Esophagus squamous epithelium (tissue), 5 donors: ENCODE data around the gene SEPTIN3. TPM values are rescaled to one million over a fixed set of nuclear protein-coding genes. Genes with fewer than 3 reads are reported as not detected.

ENCODE experiments used
- DNase-seq: peaks from one replicate; lab custom pipeline; 2025; lab: John Stamatoyannopoulos, UW
- H3K27ac ChIP-seq, 4 donors: fragments of 200-600 bp; sonication (generic); one replicate each; pipeline ENCODE4 v1.5.1; 2016 to 2019; ENCODE audit warnings: mild to moderate bottlenecking in 1 of 4
- H3K27me3 ChIP-seq, 4 donors: fragments of 200-600 bp; sonication (generic); 1 replicate in 3 of 4; 2 replicates in 1 of 4; pipeline versions ENCODE4 v1.5.1 to v1.6.0; 2017 to 2021; ENCODE audit warnings: antibody characterized with exemption in 1 of 4
- H3K36me3 ChIP-seq, 3 donors: fragments of 200-600 bp; sonication (generic); one replicate each; pipeline ENCODE4 v1.5.1; 2016 to 2019
- H3K4me1 ChIP-seq, 3 donors: fragments of 200-600 bp; sonication (generic); one replicate each; pipeline ENCODE4 v1.5.1; 2017 to 2019
- H3K4me3 ChIP-seq, 4 donors: fragments of 200-600 bp; sonication (generic); 1 replicate in 3 of 4; 2 replicates in 1 of 4; pipeline ENCODE4 v1.5.1; 2016 to 2019; ENCODE audit warnings: mild to moderate bottlenecking in 2 of 4, moderate library complexity in 1 of 4
- H3K9me3 ChIP-seq, 3 donors: fragments of 200-600 bp; sonication (generic); one replicate each; pipeline ENCODE4 v1.5.1; 2016 to 2019
- POLR2A ChIP-seq, 4 donors: fragments of 450-650 bp; IDR thresholded peaks; one replicate each; pipeline ENCODE4 v1.6.1; 2017; ENCODE audit warnings: antibody characterized with exemption in 4 of 4, mild to moderate bottlenecking in 4 of 4, moderate library complexity in 3 of 4
- WGBS, 2 donors: methylation state at CpG; one replicate each; pipeline ENCODE4 v1.1.5; 2018; 5-methylcytosine and 5-hydroxymethylcytosine counted together
- intact Hi-C: fragments of 100-400 bp; cut with DNase I; formaldehyde crosslinking; loops from one replicate; pipeline ENCODE4 v1.15.0; 2022
- total RNA-seq, 4 donors: library from RNA; depleted of rRNA; stranded (reverse); fragments of >200 nt; gene quantifications; one replicate each; pipeline ENCODE4 v1.1.0, GENCODE V29; 2016
- TF ChIP-seq, protein P1 (sequence below), 6 experiments: fragments of 450-650 bp in 4 of 6; fragments of 200-600 bp in 2 of 6; sonication (generic) in 2 of 6; IDR thresholded peaks; one replicate each; pipeline ENCODE4 v1.5.1; 2016 to 2019; ENCODE audit warnings: antibody characterized with exemption in 6 of 6, mild to moderate bottlenecking in 4 of 6, moderate library complexity in 4 of 6
- donor health status: DM: yes; HTN: yes; CAD: no.

SEPTIN3 gene
- total RNA-seq, 4 donors from 2014 or later = 0.04 to 1.1 (median 0.34) TPM

DNA sequence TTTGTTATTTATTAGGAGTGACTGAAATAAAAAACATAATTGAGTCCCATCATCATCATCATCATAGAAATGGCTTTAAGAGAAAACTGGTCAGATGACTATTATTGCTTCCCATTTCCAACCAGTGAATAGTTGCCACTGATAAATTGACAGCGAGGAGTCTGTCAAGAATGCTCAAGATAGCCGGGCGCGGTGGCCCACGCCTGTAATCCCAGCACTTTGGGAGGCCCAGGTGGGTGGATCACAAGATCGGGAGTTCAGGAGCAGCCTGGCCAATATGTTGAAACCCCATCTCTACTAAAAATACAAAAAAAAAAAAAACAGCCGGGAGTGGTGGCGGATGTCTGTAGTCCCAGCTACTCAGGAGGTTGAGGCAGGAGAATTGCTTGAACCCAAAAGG is 31.2 kb downstream of the SEPTIN3 start:
- WGBS, 2 donors = 90 to 96% methylated on average over 8 of the region's 8 CpGs
- no peak for DNase-seq
- H3K9me3 ChIP-seq = no peaks in the 10 kb centered on the region
- TF ChIP-seq, protein P1, sequence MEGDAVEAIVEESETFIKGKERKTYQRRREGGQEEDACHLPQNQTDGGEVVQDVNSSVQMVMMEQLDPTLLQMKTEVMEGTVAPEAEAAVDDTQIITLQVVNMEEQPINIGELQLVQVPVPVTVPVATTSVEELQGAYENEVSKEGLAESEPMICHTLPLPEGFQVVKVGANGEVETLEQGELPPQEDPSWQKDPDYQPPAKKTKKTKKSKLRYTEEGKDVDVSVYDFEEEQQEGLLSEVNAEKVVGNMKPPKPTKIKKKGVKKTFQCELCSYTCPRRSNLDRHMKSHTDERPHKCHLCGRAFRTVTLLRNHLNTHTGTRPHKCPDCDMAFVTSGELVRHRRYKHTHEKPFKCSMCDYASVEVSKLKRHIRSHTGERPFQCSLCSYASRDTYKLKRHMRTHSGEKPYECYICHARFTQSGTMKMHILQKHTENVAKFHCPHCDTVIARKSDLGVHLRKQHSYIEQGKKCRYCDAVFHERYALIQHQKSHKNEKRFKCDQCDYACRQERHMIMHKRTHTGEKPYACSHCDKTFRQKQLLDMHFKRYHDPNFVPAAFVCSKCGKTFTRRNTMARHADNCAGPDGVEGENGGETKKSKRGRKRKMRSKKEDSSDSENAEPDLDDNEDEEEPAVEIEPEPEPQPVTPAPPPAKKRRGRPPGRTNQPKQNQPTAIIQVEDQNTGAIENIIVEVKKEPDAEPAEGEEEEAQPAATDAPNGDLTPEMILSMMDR (IDR thresholded peaks at IDR 0.05) = no peak
- H3K4me3 ChIP-seq = no peak overlapping the region
- H3K27ac ChIP-seq = no peak overlapping the region
- no peaks in the 10 kb centered on the region for H3K36me3 ChIP-seq
- H3K4me1 ChIP-seq = peaks cover 3 to 18% (median 13%) of the 10 kb centered on the region in 3 donors
- intact Hi-C loops = no loop called here
- peaks cover 0 to 8% (median 0%) of the 10 kb centered on the region in 4 donors for H3K27me3 ChIP-seq

GRCh38 chr22:42001121-42001520 is 31.9 kb downstream of the SEPTIN3 start:
- peaks cover 0 to 8% (median 0%) of the 10 kb centered on the region in 4 donors for H3K27me3 ChIP-seq
- H3K4me3 ChIP-seq = no peak overlapping the region
- no peak overlapping the region for H3K27ac ChIP-seq
- 50 to 75% methylated on average over 3 to 8 of the region's 8 CpGs for WGBS, 2 donors
- peaks cover 3 to 18% (median 13%) of the 10 kb centered on the region in 3 donors for H3K4me1 ChIP-seq
- intact Hi-C loops = no loop called here
- no peaks in the 10 kb centered on the region for H3K9me3 ChIP-seq
- no peak for DNase-seq
- H3K36me3 ChIP-seq = no peaks in the 10 kb centered on the region
- TF ChIP-seq, protein P1 (IDR thresholded peaks at IDR 0.05) = no peak
- no peak for TF ChIP-seq POLR2A (IDR thresholded peaks at IDR 0.05)

DNA sequence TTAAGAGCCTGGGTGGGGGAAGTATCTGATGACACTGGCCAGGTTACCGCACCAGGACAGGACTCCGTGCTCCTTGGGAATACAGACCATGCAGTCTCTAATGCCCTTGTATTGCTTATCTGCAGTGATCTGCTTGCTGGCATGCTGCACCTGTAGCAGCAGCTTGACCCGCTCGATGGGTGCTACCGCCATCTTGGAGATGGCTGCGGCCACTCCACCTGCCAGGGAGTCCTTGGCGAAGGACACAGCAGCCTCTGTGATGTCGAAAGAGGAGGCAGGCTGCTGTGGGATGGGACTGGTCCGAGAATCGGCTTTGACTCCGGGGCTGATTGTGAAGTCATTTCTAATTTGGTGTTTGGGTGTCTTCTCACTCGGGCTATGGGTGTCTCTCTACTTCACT is 32.5 kb downstream of the SEPTIN3 start:
- 93% methylated on average over 10 to 12 of the region's 12 CpGs for WGBS, 2 donors
- Histone ChIP-seq H3K4me3 (no peak overlapping the region), H3K9me3 (no peaks in the 10 kb centered on the region), H3K27me3 (peaks cover 0 to 8% (median 0%) of the 10 kb centered on the region in 4 donors), H3K4me1 (peaks cover 3 to 18% (median 13%) of the 10 kb centered on the region in 3 donors), H3K27ac (no peak overlapping the region), H3K36me3 (no peaks in the 10 kb centered on the region)
- no peak for TF ChIP-seq POLR2A (IDR thresholded peaks at IDR 0.05)
- TF ChIP-seq, protein P1 (IDR thresholded peaks at IDR 0.05) = no peak
- DNase-seq = no peak
- intact Hi-C loops = no loop called here

GRCh38 chr22:42007922-42008321 is 38.7 kb downstream of the SEPTIN3 start:
- no peaks in the 10 kb centered on the region for H3K36me3 ChIP-seq
- H3K27me3 ChIP-seq = no peaks in the 10 kb centered on the region
- 57 to 62% methylated on average over 4 of the region's 4 CpGs for WGBS, 2 donors
- DNase-seq = no peak
- no peak overlapping the region for H3K27ac ChIP-seq
- H3K4me3 ChIP-seq = no peak overlapping the region
- intact Hi-C loops = no loop called here
- peaks cover 0 to 23% (median 13%) of the 10 kb centered on the region in 3 donors for H3K9me3 ChIP-seq
- TF ChIP-seq POLR2A (IDR thresholded peaks at IDR 0.05) = no peak
- TF ChIP-seq, protein P1 (IDR thresholded peaks at IDR 0.05) = no peak
- H3K4me1 ChIP-seq = no peaks in the 10 kb centered on the region

GRCh38 chr22:42010778-42011177 is 41.5 kb downstream of the SEPTIN3 start:
- Histone ChIP-seq H3K9me3 (peaks cover 0 to 23% (median 13%) of the 10 kb centered on the region in 3 donors), H3K27ac (no peak overlapping the region), H3K4me3 (no peak overlapping the region), H3K4me1 (no peaks in the 10 kb centered on the region), H3K36me3 (no peaks in the 10 kb centered on the region), H3K27me3 (no peaks in the 10 kb centered on the region)
- no peak for TF ChIP-seq POLR2A (IDR thresholded peaks at IDR 0.05)
- TF ChIP-seq, protein P1 (IDR thresholded peaks at IDR 0.05) = no peak
- 79 to 92% methylated on average over 7 of the region's 7 CpGs for WGBS, 2 donors
- no peak for DNase-seq
- intact Hi-C loops = no loop called here
